ENCODE results near the gene DRC1.

DRC1 gene

DNA sequence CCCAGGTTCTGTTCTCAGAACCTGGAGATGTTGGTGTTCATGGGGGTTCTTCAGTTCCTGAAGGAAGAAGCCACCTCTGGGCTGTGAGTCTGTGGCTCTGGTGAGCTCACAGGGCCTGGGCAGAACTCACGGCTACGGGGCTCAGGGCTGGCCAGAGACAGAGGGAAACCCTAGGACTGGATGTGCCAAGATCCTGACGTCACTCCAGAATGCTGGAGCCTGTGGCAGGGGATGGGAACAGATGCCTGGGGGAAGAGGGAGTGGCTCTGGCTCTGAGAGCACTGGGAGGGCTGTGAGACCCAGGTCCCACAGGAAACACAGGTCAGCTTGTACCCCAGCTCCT is 76.2 kb downstream of the DRC1 start, which contains the start of gene OTOF:
Gene OTOF, minus strand, starts transcription at position 214 of the 343 bp plus-strand sequence.
- no peak for DNase-seq (ENCODE audit: low spot score)

DNA sequence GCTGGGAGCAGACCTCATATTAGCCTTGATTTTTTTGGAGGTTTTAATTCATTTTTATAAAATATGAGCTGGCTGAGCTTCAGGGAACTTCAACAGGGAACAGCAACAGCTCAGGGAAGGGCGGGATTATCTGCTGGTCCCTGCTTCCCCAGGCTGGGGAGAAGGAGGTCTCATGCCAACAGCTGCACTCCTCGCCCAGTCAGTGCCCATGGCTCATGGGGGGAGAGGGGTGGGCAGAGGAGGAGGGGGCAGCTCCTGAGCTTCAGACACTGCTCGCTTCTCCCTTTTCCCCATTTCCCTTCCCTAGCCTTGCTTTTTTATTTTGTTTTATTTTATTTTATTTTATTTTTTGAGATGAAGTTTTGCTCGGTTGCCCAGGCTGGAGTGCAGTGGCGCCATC is 76.6 kb downstream of the DRC1 start:
- no peak for DNase-seq (ENCODE audit: low spot score)

DNA sequence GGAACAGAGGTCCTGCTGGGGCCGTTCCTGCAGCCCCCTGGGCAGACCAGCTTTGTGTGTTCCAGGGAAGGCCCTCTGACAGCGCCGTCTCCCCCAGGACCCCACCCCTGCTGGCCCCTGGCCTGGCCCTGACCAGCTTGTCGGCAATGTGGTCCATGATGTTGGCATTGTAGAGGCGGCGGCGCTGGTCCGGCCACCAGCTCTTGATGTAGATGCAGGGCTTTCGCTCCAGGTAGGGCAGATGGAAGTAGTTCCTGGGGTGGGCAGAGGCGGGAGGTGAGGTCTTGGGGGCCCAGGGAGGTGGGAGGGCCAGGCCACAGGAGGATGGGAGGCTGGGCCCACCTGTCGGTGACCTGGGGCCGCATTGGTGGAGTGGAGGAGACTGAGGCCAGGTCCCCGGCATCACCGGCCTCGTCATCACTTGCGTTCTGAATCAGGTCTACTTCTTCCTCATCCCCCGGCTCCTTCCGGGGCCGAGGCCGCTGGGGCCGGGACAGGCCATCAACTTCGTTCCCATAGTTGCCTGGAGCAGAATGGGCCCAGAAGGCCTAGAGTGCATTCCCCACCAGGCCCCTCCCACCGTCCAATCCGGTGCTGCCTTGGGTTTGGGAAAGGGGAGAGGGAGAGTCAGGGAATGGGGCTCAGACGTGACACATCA is 77.5 kb downstream of the DRC1 start:
- DNase-seq (ENCODE audit: low spot score) = no peak

DNA sequence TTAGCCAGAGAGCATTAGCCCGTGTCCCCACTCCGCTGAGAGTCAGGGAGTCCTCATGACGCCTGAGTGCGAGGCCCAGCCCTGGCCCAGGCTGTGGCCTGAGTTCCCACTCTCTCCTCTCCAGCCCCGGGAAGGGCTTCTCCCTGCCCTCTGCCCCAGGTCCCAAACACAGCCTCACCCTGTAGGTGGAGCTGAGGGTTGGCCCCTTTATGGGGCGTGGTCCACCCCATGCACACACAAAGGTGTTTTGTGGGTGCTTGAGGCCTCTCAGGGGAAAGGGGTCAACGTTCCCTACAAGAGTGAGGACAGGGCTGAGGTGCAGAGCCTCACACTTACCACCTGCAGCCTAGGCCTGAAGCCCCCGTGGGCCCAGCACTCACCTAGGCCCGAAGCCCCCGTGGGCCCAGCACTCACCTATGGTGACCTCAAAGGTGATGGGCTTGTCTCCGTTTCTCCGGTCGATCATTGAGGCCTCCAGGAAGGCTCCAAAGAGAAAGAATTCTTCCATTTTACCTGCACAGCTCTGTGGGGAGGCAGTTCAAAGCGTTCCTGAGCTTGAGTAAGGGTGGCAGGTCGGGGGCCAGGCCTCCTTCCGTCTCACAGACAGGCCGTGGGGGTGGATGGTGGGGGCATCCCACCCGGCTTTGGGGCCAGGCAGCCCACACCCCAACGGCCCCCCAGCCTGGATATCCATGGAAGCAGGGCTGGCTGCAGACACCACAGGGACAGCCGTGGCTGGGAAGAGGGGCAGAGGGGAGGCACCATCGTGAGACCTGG is 78.3 kb downstream of the DRC1 start:
- no peak for DNase-seq (ENCODE audit: low spot score)

DNA sequence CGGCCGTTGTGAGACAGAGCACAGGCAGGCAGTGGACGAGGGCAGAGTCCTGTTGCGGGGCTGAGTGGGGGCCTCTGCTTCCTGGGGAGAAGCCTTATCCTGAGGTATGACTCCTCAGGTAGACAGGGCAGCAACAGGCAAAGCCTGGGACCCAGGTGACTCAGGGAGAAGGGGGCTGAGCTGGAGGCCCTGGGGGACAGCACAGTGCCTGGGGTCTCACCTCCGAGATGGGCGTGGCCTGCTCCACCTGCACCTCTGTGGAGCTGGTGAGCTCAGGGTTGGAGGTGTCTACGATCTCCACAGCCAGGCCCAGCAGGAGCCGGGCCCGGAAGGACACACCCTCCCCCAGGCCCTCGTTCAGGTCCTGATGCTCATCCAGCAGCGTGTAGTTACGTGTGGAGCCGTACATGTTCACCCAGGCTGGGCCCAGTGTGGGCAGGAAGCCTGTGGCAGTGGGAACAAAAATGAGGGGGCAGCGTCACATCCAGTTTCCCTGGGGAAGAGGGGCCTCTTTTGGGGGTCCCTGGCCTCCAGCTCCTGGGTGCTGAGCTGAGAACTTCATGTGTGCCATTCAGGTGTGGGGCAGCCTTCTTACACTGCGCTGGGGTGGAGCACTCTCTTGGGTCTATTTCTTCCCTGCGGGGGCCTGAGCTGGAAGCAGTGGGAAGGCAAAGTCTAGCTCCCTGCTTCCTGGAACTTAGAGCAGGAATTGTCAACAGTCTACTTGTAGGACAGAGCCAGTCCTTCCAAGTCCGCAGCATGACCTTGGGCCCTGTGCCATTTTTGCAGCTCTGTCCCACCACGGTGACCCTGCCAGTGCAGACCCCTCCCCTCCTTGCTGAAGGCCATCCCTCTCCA is 79.1 kb downstream of the DRC1 start:
- DNase-seq (ENCODE audit: low spot score) = no peak

DNA sequence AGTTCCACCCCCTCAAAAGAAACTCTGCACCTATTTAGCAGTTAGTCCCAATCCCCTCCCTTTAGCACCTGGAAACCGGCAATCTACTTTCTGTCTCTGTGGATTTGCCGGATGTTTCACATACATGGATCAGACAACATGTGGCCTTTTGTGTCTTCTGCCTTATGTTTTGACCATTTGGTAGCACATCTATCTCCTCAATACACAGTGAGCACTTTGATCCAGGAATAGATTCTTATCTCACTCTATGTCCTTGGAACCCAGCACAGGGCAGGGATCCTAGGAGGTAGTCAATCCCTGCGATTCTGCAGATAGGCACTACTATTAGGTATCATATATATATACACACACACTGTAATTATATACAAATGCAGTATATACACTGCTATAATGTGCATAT is 80.0 kb downstream of the DRC1 start:
- DNase-seq (ENCODE audit: low spot score) = no peak

DNA sequence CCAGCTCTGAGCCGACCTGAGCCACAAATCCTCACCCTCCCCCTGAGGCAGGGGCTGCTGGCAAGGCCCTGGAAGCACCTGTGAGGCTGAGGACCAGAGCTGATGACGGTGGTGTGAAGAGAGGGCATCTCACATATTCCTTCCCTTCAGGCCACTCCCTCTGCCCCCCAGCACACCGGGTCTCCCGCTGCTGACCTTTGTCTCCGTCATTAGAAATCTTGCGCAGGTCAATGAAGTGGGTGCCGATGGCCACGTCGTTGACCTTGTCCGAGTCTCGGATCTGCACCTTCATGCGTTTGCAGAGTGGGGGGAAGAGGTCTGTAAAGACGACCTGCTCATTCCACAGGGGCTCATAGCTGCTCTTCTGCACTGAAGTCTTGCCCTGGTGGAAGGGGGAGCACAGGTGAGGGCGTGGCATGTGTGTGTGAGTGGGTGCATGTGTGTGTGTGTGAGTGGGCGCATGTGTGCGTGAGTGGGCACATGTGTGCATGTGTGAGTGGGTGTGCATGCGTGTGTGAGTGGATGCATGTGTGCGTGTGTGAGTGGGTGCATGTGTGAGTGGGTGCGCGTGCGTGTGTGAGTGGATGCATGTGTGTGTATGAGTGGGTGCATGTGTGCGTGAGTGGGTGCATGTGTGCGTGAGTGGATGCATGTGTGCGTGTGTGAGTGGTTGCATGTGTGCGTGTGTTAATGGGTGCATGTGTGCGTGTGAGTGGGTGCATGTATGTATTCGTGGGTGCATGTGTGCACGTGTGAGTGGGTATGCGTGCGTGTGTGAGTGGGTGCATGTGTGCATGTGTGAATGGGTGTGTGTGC is 80.7 kb downstream of the DRC1 start:
- DNase-seq (ENCODE audit: low spot score) = no peak

DNA sequence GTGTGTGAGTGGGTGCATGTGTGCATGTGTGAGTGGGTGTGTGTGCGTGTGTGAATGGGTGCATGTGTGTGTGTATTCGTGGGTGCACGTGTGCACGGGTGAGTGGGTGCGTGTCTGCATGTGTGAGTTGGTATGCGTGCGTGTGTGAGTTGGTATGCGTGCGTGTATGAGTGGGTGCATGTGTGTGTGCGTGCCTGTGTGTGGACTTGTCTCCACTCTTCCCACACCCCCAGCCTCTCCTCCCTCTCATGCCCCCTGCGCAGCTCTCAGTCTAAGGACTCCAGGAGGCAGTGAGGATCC is 81.3 kb downstream of the DRC1 start:
- no peak for DNase-seq (ENCODE audit: low spot score)

DNA sequence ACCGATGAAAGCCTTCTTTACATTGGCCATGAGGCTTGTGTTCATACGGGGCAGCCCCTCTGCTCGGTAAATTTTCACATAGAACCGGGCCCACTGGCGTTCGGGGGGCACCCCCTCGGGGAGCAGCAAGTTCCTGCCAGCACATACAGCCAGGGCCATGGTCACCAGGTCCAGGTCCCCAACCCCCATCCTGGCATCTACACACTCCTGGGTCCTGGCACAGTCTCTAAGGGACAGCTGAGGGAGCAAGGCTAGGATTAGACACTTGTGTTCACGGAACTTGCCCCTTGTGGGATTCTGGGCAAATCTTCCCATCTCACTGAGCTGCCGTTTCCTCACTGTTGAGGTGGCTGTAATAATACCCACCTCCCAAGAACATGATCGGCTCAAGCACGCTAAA is 81.8 kb downstream of the DRC1 start:
- DNase-seq (ENCODE audit: low spot score) = no peak

DNA sequence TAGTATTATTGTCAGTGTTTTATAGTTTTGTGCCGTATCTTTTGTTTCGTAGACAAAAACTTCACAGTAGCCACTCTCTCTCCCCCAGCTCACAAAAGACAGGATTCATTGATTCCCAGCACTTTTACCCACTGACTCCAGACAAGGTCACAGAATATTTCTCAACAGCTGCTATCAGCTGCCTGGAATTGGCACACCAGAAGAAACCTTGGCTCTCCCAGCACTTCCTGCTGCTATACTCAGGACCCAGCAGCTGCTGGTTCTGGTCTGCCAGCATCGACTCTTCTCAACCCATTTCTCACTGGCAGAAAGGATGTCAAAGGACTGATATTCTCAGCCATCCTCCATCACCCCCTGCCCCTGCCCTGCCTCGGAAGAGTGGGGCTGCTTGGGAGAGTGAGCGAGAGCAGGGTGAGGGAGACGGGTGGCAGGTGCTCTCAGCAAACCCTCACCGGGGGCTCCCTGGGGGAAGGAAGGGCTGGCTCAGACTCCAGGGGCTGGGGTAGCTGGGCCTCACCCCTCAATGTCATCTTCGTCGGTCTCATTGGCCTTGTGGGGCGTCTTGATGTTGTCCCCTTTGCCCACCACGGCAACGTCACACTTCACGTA is 82.3 kb downstream of the DRC1 start:
- peak; percentile 24 for DNase-seq (ENCODE audit: low spot score)

DNA sequence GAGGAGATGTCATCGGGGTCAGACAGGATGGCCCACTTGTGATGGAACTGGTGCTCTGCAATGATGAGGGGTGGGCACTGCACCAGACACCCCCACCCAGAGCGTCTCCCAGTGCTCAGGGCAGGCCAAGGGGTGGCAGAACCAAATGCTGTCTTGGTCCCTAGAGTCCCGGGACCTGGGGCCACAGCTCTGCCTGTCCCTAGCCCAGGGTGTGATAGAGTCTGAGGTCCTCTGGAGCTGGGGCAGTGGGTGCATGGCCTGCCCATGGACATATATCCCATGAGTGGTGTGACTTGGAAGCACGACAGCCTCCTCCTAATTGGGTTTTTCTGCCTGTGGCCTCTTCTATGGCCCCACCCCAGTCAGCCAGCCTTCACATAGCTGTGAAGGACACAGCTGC is 82.9 kb downstream of the DRC1 start:
- no peak for DNase-seq (ENCODE audit: low spot score)

DNA sequence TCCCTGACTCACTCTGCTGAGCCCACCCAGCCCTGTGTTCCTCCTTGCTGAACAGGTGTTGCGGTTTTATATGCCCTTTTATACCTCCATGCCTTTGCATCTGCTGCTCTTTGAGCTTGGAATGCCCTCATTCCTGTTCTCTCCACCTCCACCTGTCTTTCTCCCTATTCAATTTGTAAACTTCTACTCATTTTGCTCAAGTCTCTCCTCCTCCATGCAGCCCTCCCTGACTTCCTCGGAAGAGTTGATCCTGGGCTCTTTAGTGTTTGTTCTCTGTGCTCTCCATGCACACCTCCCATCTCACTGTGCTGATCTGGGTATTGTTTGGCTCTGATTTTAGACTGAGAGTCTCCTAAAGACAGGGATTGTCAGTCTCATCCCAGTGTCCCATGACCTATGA is 83.4 kb downstream of the DRC1 start:
- DNase-seq (ENCODE audit: low spot score) = no peak

DNA sequence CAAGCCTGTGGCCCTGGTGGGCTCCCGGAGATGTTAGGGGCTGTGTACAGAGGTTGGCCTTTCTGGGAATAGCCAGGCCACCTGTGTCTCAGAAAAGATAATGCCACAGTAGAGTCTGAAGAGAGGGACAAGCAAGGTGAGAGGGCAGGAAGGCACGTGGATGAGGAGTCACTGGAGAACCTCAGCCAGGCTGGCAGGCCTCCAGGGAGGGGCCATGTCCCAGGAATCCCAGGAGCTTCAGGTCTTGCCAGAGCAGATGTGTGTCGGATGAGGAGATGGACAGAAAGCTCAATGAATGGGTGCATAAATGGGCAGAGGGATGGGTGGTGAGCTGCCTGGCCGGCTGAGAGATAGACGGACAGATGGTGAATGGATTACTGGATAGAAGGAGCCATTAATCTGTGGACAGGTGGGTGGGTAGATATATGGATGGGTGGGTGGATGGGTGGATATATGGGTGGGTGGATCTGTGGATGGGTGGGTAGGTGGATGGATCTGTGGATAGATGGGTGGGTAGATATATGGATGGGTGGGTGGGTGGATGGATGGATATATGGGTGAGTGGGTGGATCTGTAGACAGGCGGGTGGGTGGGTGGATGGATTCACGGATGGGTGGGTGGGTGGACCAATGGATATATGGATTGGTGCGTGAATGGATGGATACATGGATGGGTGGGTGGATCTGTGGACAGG is 84.2 kb downstream of the DRC1 start:
- DNase-seq (ENCODE audit: low spot score) = no peak

DNA sequence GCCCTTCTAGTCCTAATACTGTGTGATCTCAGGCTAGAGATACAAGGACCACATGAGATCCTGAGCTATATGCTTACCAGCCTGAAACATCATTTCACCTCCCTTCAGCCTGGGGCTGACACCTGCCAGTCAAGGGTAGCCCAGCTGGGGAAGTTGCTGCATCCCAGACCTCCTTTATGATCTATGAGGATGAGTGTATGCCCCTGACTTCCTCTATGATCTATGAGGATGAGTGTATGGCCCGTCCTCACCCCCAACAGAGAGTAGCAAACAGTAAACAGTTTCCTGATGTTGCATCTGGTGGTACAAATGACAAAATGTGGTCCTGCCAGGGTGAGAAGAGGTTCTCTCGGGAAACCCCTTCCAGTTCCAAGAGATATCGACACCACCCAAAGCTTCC is 85.1 kb downstream of the DRC1 start:
- DNase-seq (ENCODE audit: low spot score) = no peak

DNA sequence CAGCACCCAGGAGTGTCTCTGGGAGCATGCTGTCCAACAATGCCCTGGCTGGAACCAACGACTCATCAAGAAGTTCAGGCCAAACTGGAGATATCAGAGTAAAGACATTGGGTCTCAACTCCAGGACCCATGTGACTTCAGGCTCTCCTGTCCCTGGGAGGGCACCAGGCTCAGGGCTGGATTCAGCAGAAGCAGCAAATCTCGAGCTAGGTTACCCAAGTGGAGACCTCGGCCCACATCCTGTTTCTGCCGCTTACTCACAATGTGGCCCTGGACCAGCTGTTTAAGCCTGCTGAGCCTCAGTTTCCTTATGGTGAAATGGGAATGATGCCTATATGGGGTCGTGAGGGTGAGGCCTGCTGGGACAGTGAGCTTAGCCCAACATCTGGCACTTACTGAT is 85.5 kb downstream of the DRC1 start:
- DNase-seq (ENCODE audit: low spot score) = no peak

DNA sequence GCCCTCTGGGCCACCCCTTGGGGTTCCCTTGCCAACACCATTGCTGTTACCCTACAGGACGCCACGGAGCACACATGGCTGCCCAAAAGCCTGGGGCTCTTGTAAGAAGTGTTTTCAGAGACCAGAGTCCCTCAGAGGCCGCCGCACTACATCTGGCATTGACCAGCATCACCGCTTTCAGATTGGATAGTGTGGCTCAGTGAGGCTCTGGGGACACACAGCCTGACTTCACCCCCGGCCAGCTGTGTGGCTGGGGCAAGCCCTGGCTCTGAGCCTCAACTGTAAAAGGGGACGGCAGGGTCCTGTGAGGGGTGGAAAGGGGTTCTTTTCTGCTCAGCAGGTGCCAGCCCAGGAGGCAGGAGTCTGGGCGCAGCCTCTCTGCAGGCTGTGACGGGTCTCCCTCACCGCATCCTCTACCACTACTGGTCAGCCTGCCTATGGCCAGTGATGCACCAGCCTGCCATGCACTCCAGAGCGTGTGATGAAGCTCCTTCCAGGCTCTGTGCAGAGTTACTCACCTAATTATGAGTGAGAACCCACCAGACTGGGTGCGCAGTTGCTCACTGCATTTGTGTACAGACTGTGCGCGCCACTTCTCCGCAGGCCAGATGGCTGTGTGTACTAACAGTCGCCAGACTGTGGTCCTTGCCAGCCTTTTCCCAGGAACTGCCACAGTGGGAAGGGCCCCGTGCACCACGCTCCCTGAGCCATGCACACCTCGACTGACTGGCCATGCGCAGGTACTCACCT is 86.9 kb downstream of the DRC1 start:
- no peak for DNase-seq (ENCODE audit: low spot score)

DNA sequence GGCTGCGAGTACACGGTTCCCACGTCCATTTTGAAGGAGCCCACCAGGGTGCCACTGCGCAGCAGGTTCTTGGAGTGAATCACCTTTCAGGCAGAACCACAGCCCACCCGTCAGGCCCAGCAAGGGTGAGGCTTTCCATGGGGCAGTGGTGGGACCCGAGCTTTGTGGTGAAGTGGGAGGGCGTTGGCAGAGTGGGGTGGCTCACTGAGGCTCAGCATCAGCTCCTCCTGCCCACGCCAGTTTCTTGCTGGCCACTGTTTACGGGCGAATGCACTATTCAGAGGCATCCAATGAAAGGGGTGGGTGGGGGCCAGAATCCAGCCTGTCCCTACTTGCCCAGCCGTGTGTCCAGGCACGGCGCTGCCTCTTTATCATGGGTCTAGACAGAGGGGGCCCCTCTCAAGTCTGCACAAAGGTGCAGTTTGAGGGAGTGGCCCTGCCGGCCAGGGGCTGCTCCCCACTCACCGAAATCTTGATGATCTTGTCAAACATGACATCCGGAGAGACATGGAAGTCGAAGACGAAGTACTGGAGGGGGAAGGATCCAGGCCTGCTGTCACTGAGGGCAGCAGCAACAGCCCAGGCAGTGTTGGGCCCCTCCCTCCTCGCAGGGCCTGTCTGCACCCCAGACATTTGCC is 87.6 kb downstream of the DRC1 start:
- DNase-seq (ENCODE audit: low spot score) = no peak

DNA sequence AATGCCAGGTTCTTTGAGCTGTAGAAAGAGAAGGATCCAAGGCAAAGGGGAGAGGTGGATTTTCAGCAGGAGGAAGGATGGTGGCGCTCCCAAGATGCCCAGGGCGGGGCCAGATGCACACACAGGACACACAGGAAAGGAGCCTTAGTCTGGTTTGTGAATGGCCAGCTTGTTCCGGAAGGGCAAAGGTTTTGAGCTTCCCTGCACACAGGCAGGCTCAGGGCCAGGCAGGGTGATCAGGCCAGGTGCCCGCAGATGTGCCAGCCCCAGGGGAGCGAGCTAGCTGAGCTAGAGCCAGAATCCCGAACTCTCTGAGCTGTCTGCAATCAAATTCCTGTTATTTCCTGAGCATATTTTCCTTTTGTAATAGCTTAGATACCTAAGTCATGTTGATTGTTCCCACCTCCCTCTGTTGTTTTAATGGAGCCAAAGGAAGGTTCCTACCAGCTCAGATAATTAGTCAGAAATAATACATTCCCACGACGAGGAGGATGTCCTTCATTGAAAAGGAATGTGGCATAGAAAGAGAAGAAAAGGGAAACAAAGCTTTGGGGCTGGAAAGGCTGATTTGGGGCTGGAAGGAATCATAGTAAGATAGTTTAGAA is 89.9 kb downstream of the DRC1 start:
- no peak for DNase-seq (ENCODE audit: low spot score)

DNA sequence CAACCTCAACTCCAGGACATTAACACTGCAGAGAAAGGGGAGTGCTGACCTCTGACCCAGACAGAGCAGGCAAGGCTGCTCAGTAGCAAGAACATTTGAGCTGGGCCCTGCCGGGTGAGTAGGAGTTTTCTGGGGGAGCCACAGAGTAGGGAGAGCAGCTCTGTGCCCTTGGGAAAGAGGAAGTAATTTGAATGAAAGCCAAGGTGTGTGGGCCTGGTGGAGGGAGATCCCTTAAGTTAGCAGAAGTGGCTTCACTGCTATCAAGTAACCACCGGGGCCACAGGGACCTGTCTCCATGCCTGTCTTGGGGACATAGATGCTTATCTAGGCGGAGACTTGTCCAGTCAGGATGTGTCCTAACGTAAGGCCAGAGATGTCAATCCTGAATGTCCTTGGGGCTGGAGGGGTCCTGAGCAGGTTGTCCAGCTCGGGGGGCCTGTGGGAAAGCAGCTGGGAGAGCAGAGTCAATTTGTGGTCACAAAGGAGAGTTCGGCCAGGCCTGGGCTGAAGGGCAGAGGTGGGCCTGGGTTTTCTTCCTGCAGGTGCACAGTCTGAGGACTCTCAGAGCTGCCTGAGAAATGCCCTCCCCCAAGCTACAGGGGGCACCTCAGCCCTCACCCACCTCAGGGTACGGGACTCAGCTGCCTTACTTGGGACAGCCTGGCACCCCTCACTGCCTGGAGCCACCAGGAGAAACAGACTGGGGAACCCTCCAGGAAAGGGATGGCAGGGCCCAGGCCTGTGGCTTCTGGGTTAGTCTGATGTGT is 91.2 kb downstream of the DRC1 start:
- no peak for DNase-seq (ENCODE audit: low spot score)
